CD4-positive, CD25-positive, alpha-beta regulatory T cell (primary cell): Measurements from ENCODE around the gene INSIG2. TPM values are rescaled to one million over a fixed set of nuclear protein-coding genes. Genes with fewer than 3 reads are reported as not detected.

Source experiments
- ATAC-seq, 2 donors: fragments of 150-1000 bp; cut with Tn5 transposase; one replicate each; pipeline ENCODE4 v1.10.0; 2021; ENCODE audit warnings: low read depth in 2 of 2, moderate number of reproducible peaks in 2 of 2, moderate library complexity in 1 of 2
- DNase-seq, 3 donors: peaks; one replicate each; pipeline versions ENCODE4 v3.0.0 to v3.0.0-alpha.2; 2012 to 2022; ENCODE audit warnings: mixed read lengths in 1 of 3
- H3K27ac ChIP-seq: one replicate; pipeline ENCODE4 v1.7.0; 2013; ENCODE audit warnings: mild to moderate bottlenecking, low read length; ENCODE audit not compliant: insufficient read depth, poor library complexity, severe bottlenecking
- H3K27me3 ChIP-seq: one replicate; pipeline ENCODE4 v1.7.0; 2013; ENCODE audit warnings: low read length; ENCODE audit not compliant: control insufficient read depth, insufficient read depth
- H3K36me3 ChIP-seq: one replicate; pipeline ENCODE4 v1.7.0; 2013; ENCODE audit warnings: mild to moderate bottlenecking, low read length, moderate library complexity; ENCODE audit not compliant: control insufficient read depth, insufficient read depth
- H3K4me1 ChIP-seq: 2 replicates; pipeline ENCODE4 v1.7.0; 2013; ENCODE audit warnings: mild to moderate bottlenecking, low read length; ENCODE audit not compliant: insufficient read depth, control insufficient read depth, poor library complexity, severe bottlenecking
- H3K4me3 ChIP-seq: one replicate; pipeline ENCODE4 v1.7.0; 2013; ENCODE audit warnings: low read depth, mild to moderate bottlenecking, low read length, moderate library complexity
- H3K9me3 ChIP-seq, 2 experiments: 1 replicate in 1 of 2; 2 replicates in 1 of 2; pipeline ENCODE4 v1.7.0; 2013; ENCODE audit warnings: low read length in 2 of 2, mild to moderate bottlenecking in 1 of 2, moderate library complexity in 1 of 2; ENCODE audit not compliant: control insufficient read depth in 2 of 2
- H3K27ac Mint-ChIP-seq, 3 donors: one replicate each; pipeline ENCODE4 v1.8.0; 2020 to 2022; ENCODE audit warnings: mild to moderate bottlenecking in 3 of 3, mixed read lengths in 3 of 3, moderate library complexity in 2 of 3
- H3K27me3 Mint-ChIP-seq: one replicate; pipeline ENCODE4 v1.8.0; 2022; ENCODE audit warnings: mild to moderate bottlenecking, mixed read lengths
- H3K36me3 Mint-ChIP-seq: one replicate; pipeline ENCODE4 v1.8.0; 2020; ENCODE audit warnings: mixed read lengths
- H3K4me1 Mint-ChIP-seq, 4 donors: one replicate each; pipeline ENCODE4 v1.8.0; 2020 to 2022; ENCODE audit warnings: mixed read lengths in 4 of 4, mild to moderate bottlenecking in 1 of 4
- H3K4me3 Mint-ChIP-seq, 4 donors: one replicate each; pipeline ENCODE4 v1.8.0; 2020 to 2022; ENCODE audit warnings: mild to moderate bottlenecking in 4 of 4, mixed read lengths in 4 of 4, moderate library complexity in 3 of 4
- H3K9me3 Mint-ChIP-seq, 7 donors: one replicate each; pipeline ENCODE4 v1.8.0; 2020 to 2022; ENCODE audit warnings: mixed read lengths in 7 of 7, mild to moderate bottlenecking in 3 of 7, moderate library complexity in 2 of 7
- polyA plus RNA-seq, 4 donors: library from polyadenylated mRNA; unstranded; fragments of 300-500 nt; fragmentation: Illumina TruSeq; gene quantifications; one replicate each; pipeline ENCODE4 v1.2.3, GENCODE V29; 2021
- total RNA-seq: library from RNA; stranded (reverse); gene quantifications from one replicate; pipeline ENCODE4 v1.2.3, GENCODE V29; 2022

Gene INSIG2
- total and polyA plus RNA-seq, 5 donors from 2014 or later = 11.3 to 29.2 (median 28.7) TPM

GRCh38 chr2:118127250-118127649 lies 39.0 kb downstream of the INSIG2 start:
- Mint-ChIP-seq H3K4me1 (peaks cover 0 to 9% (median 3%) of the 10 kb centered on the region in 4 donors), H3K27ac (no peak overlapping the region), H3K9me3 (peaks cover 0 to 2% (median 0%) of the 10 kb centered on the region in 7 donors), H3K27me3 (peaks cover 4% of the 10 kb centered on the region), H3K4me3 (no peak overlapping the region), H3K36me3 (peaks cover 3% of the 10 kb centered on the region)
- DNase-seq = no peak
- H3K9me3 ChIP-seq = no peaks in the 10 kb centered on the region
- no peak overlapping the region for H3K27ac ChIP-seq
- no peaks in the 10 kb centered on the region for H3K4me1 ChIP-seq
- H3K4me3 ChIP-seq = no peak overlapping the region
- no peak for ATAC-seq
- H3K36me3 ChIP-seq = no peaks in the 10 kb centered on the region
- H3K27me3 ChIP-seq = no peaks in the 10 kb centered on the region

- peaks cover 3% of the 10 kb centered on the region for H3K36me3 Mint-ChIP-seq
- peaks cover 0 to 9% (median 3%) of the 10 kb centered on the region in 4 donors for H3K4me1 Mint-ChIP-seq
- no peak overlapping the region for H3K4me3 ChIP-seq
- ATAC-seq (no peak), DNase-seq (no peak)
- H3K27me3 ChIP-seq = no peaks in the 10 kb centered on the region
- no peak overlapping the region for H3K27ac Mint-ChIP-seq
- H3K4me1 ChIP-seq = no peaks in the 10 kb centered on the region
- peaks cover 4% of the 10 kb centered on the region for H3K27me3 Mint-ChIP-seq
- no peaks in the 10 kb centered on the region for H3K36me3 ChIP-seq
- no peak overlapping the region for H3K4me3 Mint-ChIP-seq
- H3K27ac ChIP-seq = no peak overlapping the region
- H3K9me3 Mint-ChIP-seq = peaks cover 0 to 2% (median 0%) of the 10 kb centered on the region in 7 donors
- no peaks in the 10 kb centered on the region for H3K9me3 ChIP-seq
Measured at GRCh38 chr2:118128826-118129225, 40.6 kb downstream of the INSIG2 start.

GRCh38 chr2:118130385-118130784 lies 42.1 kb downstream of the INSIG2 start:
- ATAC-seq (no peak), DNase-seq (no peak)
- no peak overlapping the region for H3K27ac Mint-ChIP-seq
- no peaks in the 10 kb centered on the region for H3K4me1 ChIP-seq
- H3K36me3 Mint-ChIP-seq = peaks cover 3% of the 10 kb centered on the region
- no peak overlapping the region for H3K27ac ChIP-seq
- H3K9me3 ChIP-seq = no peaks in the 10 kb centered on the region
- peaks cover 0 to 9% (median 3%) of the 10 kb centered on the region in 4 donors for H3K4me1 Mint-ChIP-seq
- H3K27me3 Mint-ChIP-seq = no peaks in the 10 kb centered on the region
- H3K4me3 ChIP-seq = no peak overlapping the region
- peaks cover 0 to 2% (median 0%) of the 10 kb centered on the region in 7 donors for H3K9me3 Mint-ChIP-seq
- H3K4me3 Mint-ChIP-seq = no peak overlapping the region
- no peaks in the 10 kb centered on the region for H3K36me3 ChIP-seq
- no peaks in the 10 kb centered on the region for H3K27me3 ChIP-seq

- Histone ChIP-seq H3K27ac (no peak overlapping the region), H3K4me3 (no peak overlapping the region), H3K4me1 (no peaks in the 10 kb centered on the region), H3K9me3 (no peaks in the 10 kb centered on the region), H3K27me3 (no peaks in the 10 kb centered on the region), H3K36me3 (no peaks in the 10 kb centered on the region)
- Mint-ChIP-seq H3K4me1 (peaks cover 0 to 9% (median 3%) of the 10 kb centered on the region in 4 donors), H3K27ac (no peak overlapping the region), H3K27me3 (no peaks in the 10 kb centered on the region), H3K36me3 (peaks cover 3% of the 10 kb centered on the region), H3K4me3 (no peak overlapping the region), H3K9me3 (peaks cover 0 to 8% (median 0%) of the 10 kb centered on the region in 7 donors)
- no peak for DNase-seq
- no peak for ATAC-seq
Measured at GRCh38 chr2:118131771-118132170, 43.5 kb downstream of the INSIG2 start.

- ATAC-seq (no peak), DNase-seq (no peak)
- peaks cover 0 to 9% (median 3%) of the 10 kb centered on the region in 4 donors for H3K4me1 Mint-ChIP-seq
- H3K27ac Mint-ChIP-seq = no peak overlapping the region
- H3K4me3 ChIP-seq = no peak overlapping the region
- H3K27me3 ChIP-seq = no peaks in the 10 kb centered on the region
- peaks cover 0 to 8% (median 0%) of the 10 kb centered on the region in 7 donors for H3K9me3 Mint-ChIP-seq
- H3K36me3 ChIP-seq = no peaks in the 10 kb centered on the region
- H3K27me3 Mint-ChIP-seq = no peaks in the 10 kb centered on the region
- no peaks in the 10 kb centered on the region for H3K4me1 ChIP-seq
- H3K4me3 Mint-ChIP-seq = no peak overlapping the region
- no peak overlapping the region for H3K27ac ChIP-seq
- no peaks in the 10 kb centered on the region for H3K36me3 Mint-ChIP-seq
- H3K9me3 ChIP-seq = no peaks in the 10 kb centered on the region
Measured at GRCh38 chr2:118133916-118134315, 45.6 kb downstream of the INSIG2 start.

- no peaks in the 10 kb centered on the region for H3K27me3 ChIP-seq
- no peak overlapping the region for H3K4me3 ChIP-seq
- Mint-ChIP-seq H3K27me3 (no peaks in the 10 kb centered on the region), H3K36me3 (no peaks in the 10 kb centered on the region), H3K9me3 (peaks cover 0 to 6% (median 0%) of the 10 kb centered on the region in 7 donors), H3K4me3 (no peak overlapping the region), H3K4me1 (peaks cover 0 to 9% (median 3%) of the 10 kb centered on the region in 4 donors), H3K27ac (no peak overlapping the region)
- no peaks in the 10 kb centered on the region for H3K36me3 ChIP-seq
- no peak for DNase-seq
- no peak for ATAC-seq
- no peaks in the 10 kb centered on the region for H3K4me1 ChIP-seq
- no peak overlapping the region for H3K27ac ChIP-seq
- H3K9me3 ChIP-seq = no peaks in the 10 kb centered on the region
Measured at GRCh38 chr2:118134650-118135049, 46.4 kb downstream of the INSIG2 start.

- no peaks in the 10 kb centered on the region for H3K9me3 ChIP-seq
- no peaks in the 10 kb centered on the region for H3K36me3 Mint-ChIP-seq
- H3K27me3 Mint-ChIP-seq = peaks cover 10% of the 10 kb centered on the region
Measured at GRCh38 chr2:118145207-118145606, 56.9 kb downstream of the INSIG2 start.

GRCh38 chr2:118145806-118146205 lies 57.5 kb downstream of the INSIG2 start:
- H3K27ac Mint-ChIP-seq = no peak overlapping the region
- ATAC-seq (no peak), DNase-seq (no peak)
- Histone ChIP-seq H3K27ac (no peak overlapping the region), H3K27me3 (no peaks in the 10 kb centered on the region), H3K4me1 (no peaks in the 10 kb centered on the region), H3K4me3 (no peak overlapping the region), H3K9me3 (no peaks in the 10 kb centered on the region), H3K36me3 (no peaks in the 10 kb centered on the region)
- peaks cover 0 to 5% (median 0%) of the 10 kb centered on the region in 7 donors for H3K9me3 Mint-ChIP-seq
- peaks cover 10% of the 10 kb centered on the region for H3K27me3 Mint-ChIP-seq
- peaks cover 0 to 2% (median 0%) of the 10 kb centered on the region in 4 donors for H3K4me1 Mint-ChIP-seq
- no peaks in the 10 kb centered on the region for H3K36me3 Mint-ChIP-seq
- H3K4me3 Mint-ChIP-seq = no peak overlapping the region

More at GRCh38 chr2:118145207-118145606, 56.9 kb downstream of the INSIG2 start:
- Mint-ChIP-seq H3K27ac (no peak overlapping the region), H3K9me3 (peaks cover 0 to 5% (median 0%) of the 10 kb centered on the region in 7 donors), H3K4me3 (no peak overlapping the region), H3K4me1 (peaks cover 0 to 2% (median 0%) of the 10 kb centered on the region in 4 donors)
- H3K36me3 ChIP-seq = no peaks in the 10 kb centered on the region
- H3K4me3 ChIP-seq = no peak overlapping the region
- ATAC-seq = no peak
- H3K27me3 ChIP-seq = no peaks in the 10 kb centered on the region
- H3K4me1 ChIP-seq = no peaks in the 10 kb centered on the region
- DNase-seq = no peak
- H3K27ac ChIP-seq = no peak overlapping the region
